ENCODE data around the gene DEFB108B. TPM values are rescaled to one million over a fixed set of nuclear protein-coding genes. Genes with fewer than 3 reads are reported as not detected.
"Not testable (repeated sequence)": the region's sequence is repeated elsewhere in the genome, so short reads cannot be mapped to it uniquely, and the experiment has no call there.

DEFB108B gene
- total RNA-seq, 1 experiment from 2014 or later = not detected

GRCh38 chr11:71876262-71876661 lies 43.3 kb downstream of the DEFB108B start:
- not testable (repeated sequence) for H3K27me3 ChIP-seq (ENCODE audit: low read length); H3K27ac ChIP-seq (ENCODE audit: low read length); H4K20me1 ChIP-seq (ENCODE audit: insufficient read depth, low read depth, low read length); DNase-seq; H3K4me1 ChIP-seq (ENCODE audit: low read length); H3K9me2 ChIP-seq (replicated peaks; ENCODE audit: insufficient read depth, low read length); H3K4me3 ChIP-seq (ENCODE audit: low read length); H3K9ac ChIP-seq (ENCODE audit: low read length); H3K36me3 ChIP-seq (ENCODE audit: insufficient read depth, low read length); H3K79me2 ChIP-seq (ENCODE audit: low read length); H3K9me3 ChIP-seq (ENCODE audit: low read length); H3K4me2 ChIP-seq (ENCODE audit: low read depth, low read length, poor library complexity, severe bottlenecking); H2AFZ ChIP-seq (ENCODE audit: low read length)

DNA sequence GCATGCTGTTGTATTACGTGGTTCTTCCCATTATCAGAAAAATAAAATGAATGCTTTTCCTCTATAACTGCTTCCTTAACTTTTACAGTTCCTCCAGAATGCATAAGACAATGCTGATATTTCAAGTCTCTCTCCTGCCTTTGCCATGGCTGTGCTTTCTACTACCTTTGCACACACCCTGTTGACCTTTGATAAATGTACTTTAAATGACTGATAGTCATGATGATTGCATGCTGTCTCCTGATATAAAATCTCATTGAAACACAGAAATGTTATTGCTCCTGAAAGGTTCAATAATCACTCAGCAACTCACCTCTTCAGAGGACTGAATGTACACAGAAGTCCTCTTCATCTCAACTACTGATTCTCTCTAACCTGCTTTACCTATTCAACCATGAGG lies 45.1 kb downstream of the DEFB108B start, which contains the start of gene DEFB131B:
DEFB131B (plus strand) TSS at position 395 of the 400 bp plus-strand sequence; CDS start at position 395, 0 bp downstream.
- not testable (repeated sequence) for H3K36me3 ChIP-seq (ENCODE audit: insufficient read depth, low read length); H3K4me1 ChIP-seq (ENCODE audit: low read length); H3K9ac ChIP-seq (ENCODE audit: low read length); H3K9me3 ChIP-seq (ENCODE audit: low read length); H4K20me1 ChIP-seq (ENCODE audit: insufficient read depth, low read depth, low read length); H3K27ac ChIP-seq (ENCODE audit: low read length); H3K27me3 ChIP-seq (ENCODE audit: low read length); H3K9me2 ChIP-seq (replicated peaks; ENCODE audit: insufficient read depth, low read length); H3K79me2 ChIP-seq (ENCODE audit: low read length); DNase-seq; H3K4me2 ChIP-seq (ENCODE audit: low read depth, low read length, poor library complexity, severe bottlenecking); H2AFZ ChIP-seq (ENCODE audit: low read length); H3K4me3 ChIP-seq (ENCODE audit: low read length)

GRCh38 chr11:71885806-71886205 lies 52.8 kb downstream of the DEFB108B start:
- H3K4me1 ChIP-seq (ENCODE audit: low read length); H3K36me3 ChIP-seq (ENCODE audit: insufficient read depth, low read length); H3K9me3 ChIP-seq (ENCODE audit: low read length); H3K27me3 ChIP-seq (ENCODE audit: low read length); H3K9ac ChIP-seq (ENCODE audit: low read length); H3K9me2 ChIP-seq (replicated peaks; ENCODE audit: insufficient read depth, low read length); H3K79me2 ChIP-seq (ENCODE audit: low read length); DNase-seq; H3K4me3 ChIP-seq (ENCODE audit: low read length); H3K4me2 ChIP-seq (ENCODE audit: low read depth, low read length, poor library complexity, severe bottlenecking); H4K20me1 ChIP-seq (ENCODE audit: insufficient read depth, low read depth, low read length); H2AFZ ChIP-seq (ENCODE audit: low read length); H3K27ac ChIP-seq (ENCODE audit: low read length): not testable (repeated sequence)

Small RNA genes lying within 50 kb of the gene (small RNA-seq; reads per million reads assigned to genes)
- gene RNA5SP342 = not detected

Other genes with a start within 250 kb of the DEFB108B start
- gene DEFB131B, start 45.3 kb downstream of the DEFB108B start, total RNA-seq (2014; rRNA removed; shearing (Covaris generic); ENCODE audit: low replicate concordance) = not detected in 2 replicates
- 10.9 and 11.6 TPM in 2 replicates for gene XNDC1N, start 95.4 kb downstream of the DEFB108B start, total RNA-seq (2014; rRNA removed; shearing (Covaris generic); ENCODE audit: low replicate concordance)
- 12.0 and 18.5 TPM in 2 replicates for gene RNF121, start 95.8 kb downstream of the DEFB108B start, total RNA-seq (2014; rRNA removed; shearing (Covaris generic); ENCODE audit: low replicate concordance)
- 5.4 and 6.2 TPM in 2 replicates for gene IL18BP, start 165.7 kb downstream of the DEFB108B start, total RNA-seq (2014; rRNA removed; shearing (Covaris generic); ENCODE audit: low replicate concordance)
- gene NUMA1, start 247.3 kb downstream of the DEFB108B start, total RNA-seq (2014; rRNA removed; shearing (Covaris generic); ENCODE audit: low replicate concordance) = 29.0 and 45.3 TPM in 2 replicates
- 2.3 and 4.6 TPM in 2 replicates for gene LRRC51, start 247.7 kb downstream of the DEFB108B start, total RNA-seq (2014; rRNA removed; shearing (Covaris generic); ENCODE audit: low replicate concordance)